H9 (cell line): ENCODE results near the gene GGT1. TPM values are rescaled to one million over a fixed set of nuclear protein-coding genes. Genes with fewer than 3 reads are reported as not detected.
A peak's percentile ranks its signal among the peaks of the same experiment; 100 is the strongest.

ENCODE experiments used
- DNase-seq: peaks from one replicate; pipeline ENCODE4 v3.0.0-alpha.2; 2017
- H2AFZ ChIP-seq: one replicate; pipeline ENCODE4 v1.6.1; 2013; ENCODE audit warnings: mild to moderate bottlenecking, low read length, control low read depth, moderate library complexity
- H2AK5ac ChIP-seq: 2 replicates; pipeline ENCODE4 v1.6.1; 2013; ENCODE audit warnings: low read length, control low read depth, mixed read lengths; ENCODE audit not compliant: insufficient read length
- H2BK120ac ChIP-seq: one replicate; pipeline ENCODE4 v1.6.1; 2013; ENCODE audit warnings: low read depth, mild to moderate bottlenecking, low read length, control low read depth, inconsistent platforms; ENCODE audit not compliant: poor library complexity, severe bottlenecking
- H2BK12ac ChIP-seq: 2 replicates; pipeline ENCODE4 v1.6.1; 2013; ENCODE audit warnings: low read length, control low read depth, mixed read lengths, low read depth; ENCODE audit not compliant: insufficient read length
- H2BK15ac ChIP-seq: 2 replicates; pipeline ENCODE4 v1.6.1; 2013; ENCODE audit warnings: low read depth, low read length, control low read depth
- H2BK20ac ChIP-seq: one replicate; pipeline ENCODE4 v1.6.1; 2013; ENCODE audit warnings: low read depth, mild to moderate bottlenecking, low read length, control low read depth, inconsistent platforms; ENCODE audit not compliant: poor library complexity, severe bottlenecking
- H2BK5ac ChIP-seq: 2 replicates; pipeline ENCODE4 v1.6.1; 2013; ENCODE audit warnings: low read length, control low read depth, mixed read lengths; ENCODE audit not compliant: insufficient read length
- H3K14ac ChIP-seq: 2 replicates; pipeline ENCODE4 v1.6.1; 2013; ENCODE audit warnings: low read length, control low read depth; ENCODE audit not compliant: insufficient read depth
- H3K18ac ChIP-seq: 2 replicates; pipeline ENCODE4 v1.6.1; 2013; ENCODE audit warnings: low read depth, mild to moderate bottlenecking, mixed read lengths, low read length, control low read depth; ENCODE audit not compliant: insufficient read length
- H3K23ac ChIP-seq: 2 replicates; pipeline ENCODE4 v1.6.1; 2013; ENCODE audit warnings: low read length, control low read depth, mixed read lengths, low read depth; ENCODE audit not compliant: insufficient read length
- H3K23me2 ChIP-seq: 2 replicates; pipeline ENCODE4 v1.6.1; 2013; ENCODE audit warnings: low read depth, mild to moderate bottlenecking, mixed read lengths, low read length, control low read depth; ENCODE audit not compliant: insufficient read length, poor library complexity, severe bottlenecking
- H3K27ac ChIP-seq: 2 replicates; pipeline ENCODE4 v1.5.1; 2013; ENCODE audit warnings: low read length, control low read depth, mixed read lengths, low read depth; ENCODE audit not compliant: insufficient read length
- H3K27me3 ChIP-seq: 2 replicates; pipeline ENCODE4 v1.6.1; 2013; ENCODE audit warnings: low read length, control low read depth, inconsistent platforms; ENCODE audit not compliant: insufficient read depth
- H3K4ac ChIP-seq: 2 replicates; pipeline ENCODE4 v1.6.1; 2013; ENCODE audit warnings: low read depth, mild to moderate bottlenecking, control low read depth, inconsistent platforms, low read length, moderate library complexity
- H3K4me1 ChIP-seq: 2 replicates; pipeline ENCODE4 v1.6.1; 2013; ENCODE audit warnings: low read length, control low read depth, inconsistent platforms; ENCODE audit not compliant: insufficient read depth
- H3K4me2 ChIP-seq: 2 replicates; pipeline ENCODE4 v1.6.1; 2013; ENCODE audit warnings: low read length, control low read depth, mixed read lengths; ENCODE audit not compliant: insufficient read length, insufficient read depth
- H3K56ac ChIP-seq: 2 replicates; pipeline ENCODE4 v1.6.1; 2013; ENCODE audit warnings: low read depth, mild to moderate bottlenecking, mixed read lengths, low read length, control low read depth; ENCODE audit not compliant: insufficient read length
- H3K79me1 ChIP-seq: 2 replicates; pipeline ENCODE4 v1.6.1; 2013; ENCODE audit warnings: low read depth, mild to moderate bottlenecking, moderate library complexity, low read length, control low read depth, inconsistent platforms; ENCODE audit not compliant: insufficient read depth, poor library complexity, severe bottlenecking
- H3K79me2 ChIP-seq: 2 replicates; pipeline ENCODE4 v1.6.1; 2013; ENCODE audit warnings: low read length, control low read depth, inconsistent platforms; ENCODE audit not compliant: insufficient read depth
- H3K9ac ChIP-seq: 2 replicates; pipeline ENCODE4 v1.6.1; 2013; ENCODE audit warnings: low read length, control low read depth, mixed read lengths; ENCODE audit not compliant: insufficient read length; ENCODE audit errors: extremely low read depth
- H3K9me3 ChIP-seq: one replicate; pipeline ENCODE4 v1.6.1; 2013; ENCODE audit warnings: low read depth, low read length, inconsistent platforms; ENCODE audit not compliant: control insufficient read depth
- H3T11ph ChIP-seq: one replicate; pipeline ENCODE4 v1.6.1; 2013; ENCODE audit warnings: mild to moderate bottlenecking, low read length, control low read depth, inconsistent platforms
- H4K20me1 ChIP-seq: one replicate; pipeline ENCODE4 v1.6.1; 2013; ENCODE audit not compliant: control insufficient read depth, insufficient read length, insufficient read depth
- H4K5ac ChIP-seq: 2 replicates; pipeline ENCODE4 v1.6.1; 2013; ENCODE audit warnings: low read depth, mild to moderate bottlenecking, mixed read lengths, low read length, control low read depth; ENCODE audit not compliant: insufficient read length
- H4K8ac ChIP-seq: replicated peaks from 2 replicates; pipeline ENCODE4 v1.6.1; 2013; ENCODE audit warnings: low read length, control low read depth, mixed read lengths, low read depth; ENCODE audit not compliant: insufficient read length
- H4K91ac ChIP-seq: 2 replicates; pipeline ENCODE4 v1.6.1; 2013; ENCODE audit warnings: low read depth, mild to moderate bottlenecking, moderate library complexity, mixed read lengths, low read length, control low read depth; ENCODE audit not compliant: insufficient read length
- H3K27ac Mint-ChIP-seq, 3 experiments: 2 replicates in 2 of 3; 3 replicates in 1 of 3; pipeline ENCODE4 v1.8.0; 2020 to 2021; ENCODE audit warnings: mixed read lengths in 3 of 3, mild to moderate bottlenecking in 1 of 3, moderate library complexity in 1 of 3
- H3K27me3 Mint-ChIP-seq: 2 replicates; pipeline ENCODE4 v1.8.0; 2021; ENCODE audit warnings: low read depth, mild to moderate bottlenecking, moderate library complexity, mixed read lengths
- H3K36me3 Mint-ChIP-seq, 3 experiments: 2 replicates in 2 of 3; 3 replicates in 1 of 3; pipeline ENCODE4 v1.8.0; 2020 to 2021; ENCODE audit warnings: low read depth in 3 of 3, mixed read lengths in 3 of 3; ENCODE audit not compliant: insufficient read depth in 1 of 3
- H3K4me1 Mint-ChIP-seq, 2 experiments: 2 replicates each; pipeline ENCODE4 v1.8.0; 2020; ENCODE audit warnings: mixed read lengths in 2 of 2
- H3K4me3 Mint-ChIP-seq, 2 experiments: 2 replicates in 1 of 2; 3 replicates in 1 of 2; pipeline ENCODE4 v1.8.0; 2020 to 2021; ENCODE audit warnings: mild to moderate bottlenecking in 2 of 2, mixed read lengths in 2 of 2, moderate library complexity in 1 of 2
- H3K9me3 Mint-ChIP-seq, 2 experiments: 2 replicates in 1 of 2; 3 replicates in 1 of 2; pipeline ENCODE4 v1.8.0; 2020; ENCODE audit warnings: mild to moderate bottlenecking in 2 of 2, mixed read lengths in 2 of 2, moderate library complexity in 1 of 2
- CTCF ChIP-seq: fragments of 200-600 bp; sonication (generic); conservative IDR thresholded peaks from 3 replicates; pipeline ENCODE4 v1.8.0; 2021; ENCODE audit warnings: antibody characterized with exemption, mild to moderate bottlenecking
- WGBS: extraction: QIAGEN DNeasy Blood & Tissue Kit; methylation state at CpG from one replicate; pipeline ENCODE4 v1.1.7; 2013; ENCODE audit warnings: missing lambda C conversion rate, low lambda C conversion rate, mixed read lengths; ENCODE audit not compliant: insufficient read length; ENCODE audit errors: extremely low coverage; 5-methylcytosine and 5-hydroxymethylcytosine counted together
- total RNA-seq: library from RNA; stranded (reverse); gene quantifications from 2 replicates; pipeline ENCODE4 v1.2.1, GENCODE V29; 2021

GGT1 gene
- total RNA-seq, 1 experiment from 2014 or later = 20.5 TPM

- H2AFZ ChIP-seq = no peak overlapping the region
- H3K79me2 ChIP-seq = no peaks in the 10 kb centered on the region
- no peak overlapping the region for H2BK120ac ChIP-seq
- no peaks in the 10 kb centered on the region for H3K9me3 Mint-ChIP-seq
- H3K9me3 ChIP-seq = no peaks in the 10 kb centered on the region
- H4K20me1 ChIP-seq = no peaks in the 10 kb centered on the region
- H4K5ac ChIP-seq = no peak overlapping the region
- no peak overlapping the region for H4K91ac ChIP-seq
- no peak overlapping the region for H4K8ac ChIP-seq
- DNase-seq = no peak
- no peaks in the 10 kb centered on the region for H3K27me3 ChIP-seq
- H3K27ac Mint-ChIP-seq = no peak overlapping the region
- no peak overlapping the region for H3K4me2 ChIP-seq
- H2AK5ac ChIP-seq = no peak overlapping the region
- no peak overlapping the region for H3T11ph ChIP-seq
- no peak overlapping the region for H3K9ac ChIP-seq
- WGBS = no CpG with 5 or more reads among the region's 16 CpGs
- H3K4me1 ChIP-seq = no peaks in the 10 kb centered on the region
- H3K27ac ChIP-seq = no peak overlapping the region
- no peaks in the 10 kb centered on the region for H3K36me3 Mint-ChIP-seq
- no peak overlapping the region for H3K56ac ChIP-seq
- no peak overlapping the region for H2BK20ac ChIP-seq
- no peak overlapping the region for H2BK15ac ChIP-seq
- H3K27me3 Mint-ChIP-seq = no peaks in the 10 kb centered on the region
- H3K23ac ChIP-seq = no peak overlapping the region
- H3K79me1 ChIP-seq = no peaks in the 10 kb centered on the region
- no peak overlapping the region for H2BK5ac ChIP-seq
- H3K4me3 Mint-ChIP-seq = peak overlapping the region in 1 of 2 experiments; percentile 81; a peak in 3 of 5 replicates
- no peak overlapping the region for H2BK12ac ChIP-seq
- no peak for TF ChIP-seq CTCF
- no peaks in the 10 kb centered on the region for H3K23me2 ChIP-seq
- H3K18ac ChIP-seq = no peak overlapping the region
- peaks cover 6 to 28% of the 10 kb centered on the region in 2 experiments for H3K4me1 Mint-ChIP-seq
- H3K14ac ChIP-seq = no peak overlapping the region
- no peak overlapping the region for H3K4ac ChIP-seq
Measured at GRCh38 chr22:24593836-24594568, 9.0 kb upstream of the GGT1 start.
